ENCODE measurements around the gene SDSL.

Gene SDSL

GRCh38 chr12:113387631-113388030 lies 34.5 kb upstream of the SDSL start:
- Histone ChIP-seq H3K27me3 (ENCODE audit: control insufficient read depth, insufficient read depth, low read length) (no peaks in the 10 kb centered on the region), H3K9ac (ENCODE audit: low read length) (no peak overlapping the region), H3K9me3 (ENCODE audit: control insufficient read depth, insufficient read depth, low read depth, low read length) (no peaks in the 10 kb centered on the region), H3K36me3 (ENCODE audit: control insufficient read depth, insufficient read depth, low read length) (peaks cover 25% of the 10 kb centered on the region), H3K4me1 (ENCODE audit: control insufficient read depth, insufficient read depth, low read length) (no peaks in the 10 kb centered on the region), H3K4me3 (ENCODE audit: low read depth, low read length) (no peak overlapping the region), H3K27ac (ENCODE audit: low read depth, low read length) (no peak overlapping the region)

- H3K4me3 ChIP-seq (ENCODE audit: low read depth, low read length) = no peak overlapping the region
- no peaks in the 10 kb centered on the region for H3K27me3 ChIP-seq (ENCODE audit: control insufficient read depth, insufficient read depth, low read length)
- no peaks in the 10 kb centered on the region for H3K9me3 ChIP-seq (ENCODE audit: control insufficient read depth, insufficient read depth, low read depth, low read length)
- H3K9ac ChIP-seq (ENCODE audit: low read length) = no peak overlapping the region
- H3K27ac ChIP-seq (ENCODE audit: low read depth, low read length) = no peak overlapping the region
- peaks cover 25% of the 10 kb centered on the region for H3K36me3 ChIP-seq (ENCODE audit: control insufficient read depth, insufficient read depth, low read length)
- no peaks in the 10 kb centered on the region for H3K4me1 ChIP-seq (ENCODE audit: control insufficient read depth, insufficient read depth, low read length)
These were observed 33.8 kb upstream of the SDSL start for GRCh38 chr12:113388351-113388750.

- peaks cover 21% of the 10 kb centered on the region for H3K36me3 ChIP-seq (ENCODE audit: control insufficient read depth, insufficient read depth, low read length)
- H3K4me3 ChIP-seq (ENCODE audit: low read depth, low read length) = no peak overlapping the region
- H3K9ac ChIP-seq (ENCODE audit: low read length) = no peak overlapping the region
- no peaks in the 10 kb centered on the region for H3K4me1 ChIP-seq (ENCODE audit: control insufficient read depth, insufficient read depth, low read length)
- no peaks in the 10 kb centered on the region for H3K9me3 ChIP-seq (ENCODE audit: control insufficient read depth, insufficient read depth, low read depth, low read length)
- no peaks in the 10 kb centered on the region for H3K27me3 ChIP-seq (ENCODE audit: control insufficient read depth, insufficient read depth, low read length)
- H3K27ac ChIP-seq (ENCODE audit: low read depth, low read length) = no peak overlapping the region
These were observed 31.8 kb upstream of the SDSL start for GRCh38 chr12:113390064-113391043.

- H3K9ac ChIP-seq (ENCODE audit: low read length) = no peak overlapping the region
- peaks cover 19% of the 10 kb centered on the region for H3K36me3 ChIP-seq (ENCODE audit: control insufficient read depth, insufficient read depth, low read length)
- H3K9me3 ChIP-seq (ENCODE audit: control insufficient read depth, insufficient read depth, low read depth, low read length) = no peaks in the 10 kb centered on the region
- H3K4me1 ChIP-seq (ENCODE audit: control insufficient read depth, insufficient read depth, low read length) = no peaks in the 10 kb centered on the region
- no peak overlapping the region for H3K27ac ChIP-seq (ENCODE audit: low read depth, low read length)
- H3K27me3 ChIP-seq (ENCODE audit: control insufficient read depth, insufficient read depth, low read length) = no peaks in the 10 kb centered on the region
- H3K4me3 ChIP-seq (ENCODE audit: low read depth, low read length) = no peak overlapping the region
These were observed 31.0 kb upstream of the SDSL start for GRCh38 chr12:113391145-113391544.

- H3K9me3 ChIP-seq (ENCODE audit: control insufficient read depth, insufficient read depth, low read depth, low read length) = no peaks in the 10 kb centered on the region
- no peaks in the 10 kb centered on the region for H3K4me1 ChIP-seq (ENCODE audit: control insufficient read depth, insufficient read depth, low read length)
- no peaks in the 10 kb centered on the region for H3K27me3 ChIP-seq (ENCODE audit: control insufficient read depth, insufficient read depth, low read length)
- peaks cover 15% of the 10 kb centered on the region for H3K36me3 ChIP-seq (ENCODE audit: control insufficient read depth, insufficient read depth, low read length)
- no peak overlapping the region for H3K9ac ChIP-seq (ENCODE audit: low read length)
- no peak overlapping the region for H3K27ac ChIP-seq (ENCODE audit: low read depth, low read length)
- no peak overlapping the region for H3K4me3 ChIP-seq (ENCODE audit: low read depth, low read length)
These were observed 30.4 kb upstream of the SDSL start for GRCh38 chr12:113391650-113392337.

GRCh38 chr12:113392520-113392919 lies 29.7 kb upstream of the SDSL start:
- no peak overlapping the region for H3K9ac ChIP-seq (ENCODE audit: low read length)
- no peaks in the 10 kb centered on the region for H3K27me3 ChIP-seq (ENCODE audit: control insufficient read depth, insufficient read depth, low read length)
- H3K9me3 ChIP-seq (ENCODE audit: control insufficient read depth, insufficient read depth, low read depth, low read length) = no peaks in the 10 kb centered on the region
- no peak overlapping the region for H3K4me3 ChIP-seq (ENCODE audit: low read depth, low read length)
- 0 out of 2 replicates have a peak, but pooled peaks cover 3% of the 10 kb centered on the region for H3K4me1 ChIP-seq (ENCODE audit: control insufficient read depth, insufficient read depth, low read length)
- H3K36me3 ChIP-seq (ENCODE audit: control insufficient read depth, insufficient read depth, low read length) = peaks cover 9% of the 10 kb centered on the region
- H3K27ac ChIP-seq (ENCODE audit: low read depth, low read length) = no peak overlapping the region

GRCh38 chr12:113392988-113393579 lies 29.1 kb upstream of the SDSL start:
- Histone ChIP-seq H3K9me3 (ENCODE audit: control insufficient read depth, insufficient read depth, low read depth, low read length) (no peaks in the 10 kb centered on the region), H3K4me3 (ENCODE audit: low read depth, low read length) (no peak overlapping the region), H3K36me3 (ENCODE audit: control insufficient read depth, insufficient read depth, low read length) (peaks cover 5% of the 10 kb centered on the region), H3K9ac (ENCODE audit: low read length) (no peak overlapping the region), H3K27ac (ENCODE audit: low read depth, low read length) (no peak overlapping the region), H3K4me1 (ENCODE audit: control insufficient read depth, insufficient read depth, low read length) (0 out of 2 replicates have a peak, but pooled peaks cover 4% of the 10 kb centered on the region), H3K27me3 (ENCODE audit: control insufficient read depth, insufficient read depth, low read length) (no peaks in the 10 kb centered on the region)

GRCh38 chr12:113393749-113394148 lies 28.4 kb upstream of the SDSL start:
- Histone ChIP-seq H3K9me3 (ENCODE audit: control insufficient read depth, insufficient read depth, low read depth, low read length) (no peaks in the 10 kb centered on the region), H3K36me3 (ENCODE audit: control insufficient read depth, insufficient read depth, low read length) (peaks cover 3% of the 10 kb centered on the region), H3K27me3 (ENCODE audit: control insufficient read depth, insufficient read depth, low read length) (no peaks in the 10 kb centered on the region), H3K4me1 (ENCODE audit: control insufficient read depth, insufficient read depth, low read length) (0 out of 2 replicates have a peak, but pooled peaks cover 4% of the 10 kb centered on the region), H3K9ac (ENCODE audit: low read length) (no peak overlapping the region), H3K4me3 (ENCODE audit: low read depth, low read length) (no peak overlapping the region), H3K27ac (ENCODE audit: low read depth, low read length) (no peak overlapping the region)

- Histone ChIP-seq H3K4me3 (ENCODE audit: low read depth, low read length) (no peak overlapping the region), H3K36me3 (ENCODE audit: control insufficient read depth, insufficient read depth, low read length) (no peaks in the 10 kb centered on the region)
These were observed 27.1 kb upstream of the SDSL start for GRCh38 chr12:113395119-113395518.

GRCh38 chr12:113396200-113396599 lies 26.0 kb upstream of the SDSL start:
- Histone ChIP-seq H3K4me3 (ENCODE audit: low read depth, low read length) (no peak overlapping the region), H3K27me3 (ENCODE audit: control insufficient read depth, insufficient read depth, low read length) (no peaks in the 10 kb centered on the region), H3K36me3 (ENCODE audit: control insufficient read depth, insufficient read depth, low read length) (no peaks in the 10 kb centered on the region), H3K4me1 (ENCODE audit: control insufficient read depth, insufficient read depth, low read length) (0 out of 2 replicates have a peak, but pooled peaks cover 4% of the 10 kb centered on the region), H3K27ac (ENCODE audit: low read depth, low read length) (no peak overlapping the region), H3K9ac (ENCODE audit: low read length) (no peak overlapping the region), H3K9me3 (ENCODE audit: control insufficient read depth, insufficient read depth, low read depth, low read length) (no peaks in the 10 kb centered on the region)

More at GRCh38 chr12:113395119-113395518, 27.1 kb upstream of the SDSL start:
- Histone ChIP-seq H3K9ac (ENCODE audit: low read length) (no peak overlapping the region), H3K27ac (ENCODE audit: low read depth, low read length) (no peak overlapping the region), H3K27me3 (ENCODE audit: control insufficient read depth, insufficient read depth, low read length) (no peaks in the 10 kb centered on the region), H3K4me1 (ENCODE audit: control insufficient read depth, insufficient read depth, low read length) (0 out of 2 replicates have a peak, but pooled peaks cover 4% of the 10 kb centered on the region), H3K9me3 (ENCODE audit: control insufficient read depth, insufficient read depth, low read depth, low read length) (no peaks in the 10 kb centered on the region)
